H9 (cell line): ENCODE results near the gene GABRB2. TPM values are rescaled to one million over a fixed set of nuclear protein-coding genes. Genes with fewer than 3 reads are reported as not detected.

ENCODE experiments used
- DNase-seq: peaks from one replicate; pipeline ENCODE4 v3.0.0-alpha.2; 2017
- H2AFZ ChIP-seq: one replicate; pipeline ENCODE4 v1.6.1; 2013; ENCODE audit warnings: mild to moderate bottlenecking, low read length, control low read depth, moderate library complexity
- H2AK5ac ChIP-seq: 2 replicates; pipeline ENCODE4 v1.6.1; 2013; ENCODE audit warnings: low read length, control low read depth, mixed read lengths; ENCODE audit not compliant: insufficient read length
- H2BK120ac ChIP-seq: one replicate; pipeline ENCODE4 v1.6.1; 2013; ENCODE audit warnings: low read depth, mild to moderate bottlenecking, low read length, control low read depth, inconsistent platforms; ENCODE audit not compliant: poor library complexity, severe bottlenecking
- H2BK12ac ChIP-seq: 2 replicates; pipeline ENCODE4 v1.6.1; 2013; ENCODE audit warnings: low read length, control low read depth, mixed read lengths, low read depth; ENCODE audit not compliant: insufficient read length
- H2BK15ac ChIP-seq: 2 replicates; pipeline ENCODE4 v1.6.1; 2013; ENCODE audit warnings: low read depth, low read length, control low read depth
- H2BK20ac ChIP-seq: one replicate; pipeline ENCODE4 v1.6.1; 2013; ENCODE audit warnings: low read depth, mild to moderate bottlenecking, low read length, control low read depth, inconsistent platforms; ENCODE audit not compliant: poor library complexity, severe bottlenecking
- H2BK5ac ChIP-seq: 2 replicates; pipeline ENCODE4 v1.6.1; 2013; ENCODE audit warnings: low read length, control low read depth, mixed read lengths; ENCODE audit not compliant: insufficient read length
- H3K14ac ChIP-seq: 2 replicates; pipeline ENCODE4 v1.6.1; 2013; ENCODE audit warnings: low read length, control low read depth; ENCODE audit not compliant: insufficient read depth
- H3K18ac ChIP-seq: 2 replicates; pipeline ENCODE4 v1.6.1; 2013; ENCODE audit warnings: low read depth, mild to moderate bottlenecking, mixed read lengths, low read length, control low read depth; ENCODE audit not compliant: insufficient read length
- H3K23ac ChIP-seq: 2 replicates; pipeline ENCODE4 v1.6.1; 2013; ENCODE audit warnings: low read length, control low read depth, mixed read lengths, low read depth; ENCODE audit not compliant: insufficient read length
- H3K23me2 ChIP-seq: 2 replicates; pipeline ENCODE4 v1.6.1; 2013; ENCODE audit warnings: low read depth, mild to moderate bottlenecking, mixed read lengths, low read length, control low read depth; ENCODE audit not compliant: insufficient read length, poor library complexity, severe bottlenecking
- H3K27ac ChIP-seq: 2 replicates; pipeline ENCODE4 v1.5.1; 2013; ENCODE audit warnings: low read length, control low read depth, mixed read lengths, low read depth; ENCODE audit not compliant: insufficient read length
- H3K27me3 ChIP-seq: 2 replicates; pipeline ENCODE4 v1.6.1; 2013; ENCODE audit warnings: low read length, control low read depth, inconsistent platforms; ENCODE audit not compliant: insufficient read depth
- H3K4ac ChIP-seq: 2 replicates; pipeline ENCODE4 v1.6.1; 2013; ENCODE audit warnings: low read depth, mild to moderate bottlenecking, control low read depth, inconsistent platforms, low read length, moderate library complexity
- H3K4me1 ChIP-seq: 2 replicates; pipeline ENCODE4 v1.6.1; 2013; ENCODE audit warnings: low read length, control low read depth, inconsistent platforms; ENCODE audit not compliant: insufficient read depth
- H3K4me2 ChIP-seq: 2 replicates; pipeline ENCODE4 v1.6.1; 2013; ENCODE audit warnings: low read length, control low read depth, mixed read lengths; ENCODE audit not compliant: insufficient read length, insufficient read depth
- H3K56ac ChIP-seq: 2 replicates; pipeline ENCODE4 v1.6.1; 2013; ENCODE audit warnings: low read depth, mild to moderate bottlenecking, mixed read lengths, low read length, control low read depth; ENCODE audit not compliant: insufficient read length
- H3K79me1 ChIP-seq: 2 replicates; pipeline ENCODE4 v1.6.1; 2013; ENCODE audit warnings: low read depth, mild to moderate bottlenecking, moderate library complexity, low read length, control low read depth, inconsistent platforms; ENCODE audit not compliant: insufficient read depth, poor library complexity, severe bottlenecking
- H3K79me2 ChIP-seq: 2 replicates; pipeline ENCODE4 v1.6.1; 2013; ENCODE audit warnings: low read length, control low read depth, inconsistent platforms; ENCODE audit not compliant: insufficient read depth
- H3K9ac ChIP-seq: 2 replicates; pipeline ENCODE4 v1.6.1; 2013; ENCODE audit warnings: low read length, control low read depth, mixed read lengths; ENCODE audit not compliant: insufficient read length; ENCODE audit errors: extremely low read depth
- H3K9me3 ChIP-seq: one replicate; pipeline ENCODE4 v1.6.1; 2013; ENCODE audit warnings: low read depth, low read length, inconsistent platforms; ENCODE audit not compliant: control insufficient read depth
- H3T11ph ChIP-seq: one replicate; pipeline ENCODE4 v1.6.1; 2013; ENCODE audit warnings: mild to moderate bottlenecking, low read length, control low read depth, inconsistent platforms
- H4K20me1 ChIP-seq: one replicate; pipeline ENCODE4 v1.6.1; 2013; ENCODE audit not compliant: control insufficient read depth, insufficient read length, insufficient read depth
- H4K5ac ChIP-seq: 2 replicates; pipeline ENCODE4 v1.6.1; 2013; ENCODE audit warnings: low read depth, mild to moderate bottlenecking, mixed read lengths, low read length, control low read depth; ENCODE audit not compliant: insufficient read length
- H4K8ac ChIP-seq: replicated peaks from 2 replicates; pipeline ENCODE4 v1.6.1; 2013; ENCODE audit warnings: low read length, control low read depth, mixed read lengths, low read depth; ENCODE audit not compliant: insufficient read length
- H4K91ac ChIP-seq: 2 replicates; pipeline ENCODE4 v1.6.1; 2013; ENCODE audit warnings: low read depth, mild to moderate bottlenecking, moderate library complexity, mixed read lengths, low read length, control low read depth; ENCODE audit not compliant: insufficient read length
- H3K27ac Mint-ChIP-seq, 3 experiments: 2 replicates in 2 of 3; 3 replicates in 1 of 3; pipeline ENCODE4 v1.8.0; 2020 to 2021; ENCODE audit warnings: mixed read lengths in 3 of 3, mild to moderate bottlenecking in 1 of 3, moderate library complexity in 1 of 3
- H3K27me3 Mint-ChIP-seq: 2 replicates; pipeline ENCODE4 v1.8.0; 2021; ENCODE audit warnings: low read depth, mild to moderate bottlenecking, moderate library complexity, mixed read lengths
- H3K36me3 Mint-ChIP-seq, 3 experiments: 2 replicates in 2 of 3; 3 replicates in 1 of 3; pipeline ENCODE4 v1.8.0; 2020 to 2021; ENCODE audit warnings: low read depth in 3 of 3, mixed read lengths in 3 of 3; ENCODE audit not compliant: insufficient read depth in 1 of 3
- H3K4me1 Mint-ChIP-seq, 2 experiments: 2 replicates each; pipeline ENCODE4 v1.8.0; 2020; ENCODE audit warnings: mixed read lengths in 2 of 2
- H3K4me3 Mint-ChIP-seq, 2 experiments: 2 replicates in 1 of 2; 3 replicates in 1 of 2; pipeline ENCODE4 v1.8.0; 2020 to 2021; ENCODE audit warnings: mild to moderate bottlenecking in 2 of 2, mixed read lengths in 2 of 2, moderate library complexity in 1 of 2
- H3K9me3 Mint-ChIP-seq, 2 experiments: 2 replicates in 1 of 2; 3 replicates in 1 of 2; pipeline ENCODE4 v1.8.0; 2020; ENCODE audit warnings: mild to moderate bottlenecking in 2 of 2, mixed read lengths in 2 of 2, moderate library complexity in 1 of 2
- WGBS: extraction: QIAGEN DNeasy Blood & Tissue Kit; methylation state at CpG from one replicate; pipeline ENCODE4 v1.1.7; 2013; ENCODE audit warnings: missing lambda C conversion rate, low lambda C conversion rate, mixed read lengths; ENCODE audit not compliant: insufficient read length; ENCODE audit errors: extremely low coverage; 5-methylcytosine and 5-hydroxymethylcytosine counted together
- total RNA-seq: library from RNA; stranded (reverse); gene quantifications from 2 replicates; pipeline ENCODE4 v1.2.1, GENCODE V29; 2021
- TF ChIP-seq, protein P1 (sequence below): fragments of 200-600 bp; sonication (generic); conservative IDR thresholded peaks from 3 replicates; pipeline ENCODE4 v1.8.0; 2021; ENCODE audit warnings: antibody characterized with exemption, mild to moderate bottlenecking

Gene GABRB2
- total RNA-seq, 1 experiment from 2014 or later = 0.20 TPM

DNA sequence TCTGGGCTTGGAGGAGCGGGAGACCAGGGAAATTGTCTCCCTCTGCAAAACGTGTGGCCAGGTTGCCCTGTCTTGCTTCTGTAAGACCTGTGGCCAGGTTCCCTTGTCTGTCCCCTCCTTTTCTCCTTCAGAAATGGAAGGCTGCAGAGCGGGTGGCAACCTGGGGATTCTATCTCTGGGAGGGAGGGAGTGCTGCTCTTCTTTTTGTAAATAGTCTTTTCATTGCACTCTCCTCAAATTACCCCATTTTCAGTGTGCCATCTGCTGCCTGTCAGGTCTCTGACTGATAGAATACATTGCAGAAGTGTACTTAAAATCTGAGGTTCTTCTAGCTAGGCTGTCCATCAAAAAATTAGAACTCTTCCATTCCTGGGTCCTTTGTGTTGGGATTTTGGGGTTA is 126.0 kb downstream of the GABRB2 start:
- no peaks in the 10 kb centered on the region for H3K27me3 Mint-ChIP-seq
- no CpG with 5 or more reads among the region's 3 CpGs for WGBS
- Histone ChIP-seq H3K23ac (no peak overlapping the region), H3K27ac (no peak overlapping the region), H3K27me3 (no peaks in the 10 kb centered on the region), H4K91ac (no peak overlapping the region), H2BK120ac (no peak overlapping the region), H3K79me1 (no peaks in the 10 kb centered on the region), H2BK5ac (no peak overlapping the region), H4K5ac (no peak overlapping the region), H2BK12ac (no peak overlapping the region), H2BK20ac (no peak overlapping the region), H3K4ac (no peak overlapping the region), H4K20me1 (no peaks in the 10 kb centered on the region), H3K14ac (no peak overlapping the region), H3K56ac (no peak overlapping the region), H3T11ph (no peak overlapping the region), H3K4me2 (no peak overlapping the region), H2BK15ac (no peak overlapping the region; the same call in 1 of the 2 replicates), H3K23me2 (no peaks in the 10 kb centered on the region), H3K18ac (no peak overlapping the region), H3K9ac (no peak overlapping the region), H2AK5ac (no peak overlapping the region), H3K79me2 (no peaks in the 10 kb centered on the region), H2AFZ (no peak overlapping the region), H4K8ac (no peak overlapping the region), H3K9me3 (no peaks in the 10 kb centered on the region), H3K4me1 (no peaks in the 10 kb centered on the region)
- TF ChIP-seq, protein P1, sequence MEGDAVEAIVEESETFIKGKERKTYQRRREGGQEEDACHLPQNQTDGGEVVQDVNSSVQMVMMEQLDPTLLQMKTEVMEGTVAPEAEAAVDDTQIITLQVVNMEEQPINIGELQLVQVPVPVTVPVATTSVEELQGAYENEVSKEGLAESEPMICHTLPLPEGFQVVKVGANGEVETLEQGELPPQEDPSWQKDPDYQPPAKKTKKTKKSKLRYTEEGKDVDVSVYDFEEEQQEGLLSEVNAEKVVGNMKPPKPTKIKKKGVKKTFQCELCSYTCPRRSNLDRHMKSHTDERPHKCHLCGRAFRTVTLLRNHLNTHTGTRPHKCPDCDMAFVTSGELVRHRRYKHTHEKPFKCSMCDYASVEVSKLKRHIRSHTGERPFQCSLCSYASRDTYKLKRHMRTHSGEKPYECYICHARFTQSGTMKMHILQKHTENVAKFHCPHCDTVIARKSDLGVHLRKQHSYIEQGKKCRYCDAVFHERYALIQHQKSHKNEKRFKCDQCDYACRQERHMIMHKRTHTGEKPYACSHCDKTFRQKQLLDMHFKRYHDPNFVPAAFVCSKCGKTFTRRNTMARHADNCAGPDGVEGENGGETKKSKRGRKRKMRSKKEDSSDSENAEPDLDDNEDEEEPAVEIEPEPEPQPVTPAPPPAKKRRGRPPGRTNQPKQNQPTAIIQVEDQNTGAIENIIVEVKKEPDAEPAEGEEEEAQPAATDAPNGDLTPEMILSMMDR = no peak
- no peaks in the 10 kb centered on the region for H3K36me3 Mint-ChIP-seq
- H3K27ac Mint-ChIP-seq = no peak overlapping the region
- no peak overlapping the region for H3K4me3 Mint-ChIP-seq
- no peak for DNase-seq
- peaks cover 0 to 4% of the 10 kb centered on the region in 2 experiments; a peak in 3 of 5 replicates for H3K9me3 Mint-ChIP-seq
- H3K4me1 Mint-ChIP-seq = peaks cover 10 to 12% of the 10 kb centered on the region in 2 experiments
